HEK293T (cell line): Measurements from ENCODE around the gene FARP1.

Experiments used
- CTCF ChIA-PET: fragments of 350-600 bp; formaldehyde crosslinking; extraction: SDS; loops from one replicate; lab custom pipeline; 2021; ENCODE audit warnings: antibody characterized with exemption, inconsistent platforms; lab: Yijun Ruan, JAX
- POLR2A ChIA-PET: fragments of 350-600 bp; formaldehyde crosslinking; extraction: SDS; loops from one replicate; lab custom pipeline; 2020; ENCODE audit warnings: antibody characterized with exemption, inconsistent platforms; lab: Yijun Ruan, JAX
- DNase-seq: peaks from one replicate; pipeline ENCODE4 v3.0.0; 2012; ENCODE audit warnings: mixed read lengths; ENCODE audit errors: extremely low spot score
- ARNT ChIP-seq: fragments of 450-650 bp; IDR thresholded peaks from 2 replicates; pipeline ENCODE4 v1.6.1; 2017; ENCODE audit warnings: mild to moderate bottlenecking
- BHLHE40 ChIP-seq: fragments of 450-650 bp; IDR thresholded peaks from 2 replicates; pipeline ENCODE4 v1.6.1; 2016; ENCODE audit warnings: mild to moderate bottlenecking, moderate library complexity, borderline replicate concordance
- CTBP1 ChIP-seq: fragments of 450-650 bp; IDR thresholded peaks from 2 replicates; pipeline ENCODE4 v1.6.1; 2016; ENCODE audit warnings: borderline replicate concordance
- ELF4 ChIP-seq: fragments of 450-650 bp; IDR thresholded peaks from 2 replicates; pipeline ENCODE4 v1.6.1; 2017; ENCODE audit warnings: antibody characterized with exemption
- FOXA1 ChIP-seq: fragments of 450-650 bp; IDR thresholded peaks from 2 replicates; pipeline ENCODE4 v1.6.1; 2016; ENCODE audit warnings: mild to moderate bottlenecking
- FOXK2 ChIP-seq: fragments of 450-650 bp; IDR thresholded peaks from 2 replicates; pipeline ENCODE4 v1.6.1; 2016; ENCODE audit warnings: mild to moderate bottlenecking
- FOXM1 ChIP-seq: fragments of 450-650 bp; IDR thresholded peaks from 2 replicates; pipeline ENCODE4 v1.6.1; 2017; ENCODE audit warnings: mild to moderate bottlenecking, borderline replicate concordance
- HDGF ChIP-seq: fragments of 450-650 bp; IDR thresholded peaks from 2 replicates; pipeline ENCODE4 v1.6.1; 2017; ENCODE audit warnings: antibody characterized with exemption, borderline replicate concordance
- L3MBTL2 ChIP-seq: fragments of 450-650 bp; conservative IDR thresholded peaks from 2 replicates; pipeline ENCODE4 v1.6.1; 2016; ENCODE audit warnings: mild to moderate bottlenecking
- LEF1 ChIP-seq: fragments of 450-650 bp; IDR thresholded peaks from 2 replicates; pipeline ENCODE4 v1.6.1; 2017; ENCODE audit warnings: mild to moderate bottlenecking, borderline replicate concordance
- NFRKB ChIP-seq: fragments of 450-650 bp; IDR thresholded peaks from 2 replicates; pipeline ENCODE4 v1.6.1; 2016; ENCODE audit warnings: mild to moderate bottlenecking, moderate library complexity
- PKNOX1 ChIP-seq: fragments of 450-650 bp; IDR thresholded peaks from 2 replicates; pipeline ENCODE4 v1.6.1; 2016
- SP1 ChIP-seq: fragments of 450-650 bp; IDR thresholded peaks from 2 replicates; pipeline ENCODE4 v1.6.1; 2017
- SUZ12 ChIP-seq: fragments of 450-650 bp; IDR thresholded peaks from 2 replicates; pipeline ENCODE4 v1.6.1; 2016; ENCODE audit warnings: mild to moderate bottlenecking
- TARDBP ChIP-seq: fragments of 450-650 bp; IDR thresholded peaks from 2 replicates; pipeline ENCODE4 v1.6.1; 2016
- ZNF384 ChIP-seq: fragments of 450-650 bp; IDR thresholded peaks from 2 replicates; pipeline ENCODE4 v1.6.1; 2016

The FARP1 gene

DNA sequence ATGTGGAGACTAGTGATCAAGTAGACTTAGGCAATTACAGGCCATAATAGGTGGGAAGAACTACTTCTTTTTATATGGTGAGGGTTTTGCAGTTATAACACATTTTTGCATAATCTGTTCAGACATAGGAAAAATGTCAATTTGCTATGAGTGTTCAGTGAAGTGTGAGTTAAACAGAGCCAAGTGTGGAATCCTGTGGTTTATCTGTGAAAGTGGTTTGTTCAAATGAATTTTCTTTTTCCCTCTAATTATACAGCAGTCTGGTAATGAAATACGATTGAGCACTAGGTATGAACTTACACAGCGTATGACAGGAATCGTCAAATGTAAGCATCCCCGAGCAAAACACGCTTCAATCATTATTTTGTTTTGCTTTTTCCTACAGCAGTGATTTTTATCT lies 255.7 kb downstream of the FARP1 start:
- TF ChIP-seq TARDBP = no peak
- no peak for TF ChIP-seq FOXM1
- no peak for TF ChIP-seq ZNF384
- TF ChIP-seq ARNT = no peak
- no peak for TF ChIP-seq PKNOX1
- no peak for TF ChIP-seq L3MBTL2
- TF ChIP-seq FOXK2 = no peak
- no peak for TF ChIP-seq SP1
- no peak for TF ChIP-seq NFRKB
- no peak for TF ChIP-seq HDGF
- TF ChIP-seq FOXA1 = no peak
- TF ChIP-seq BHLHE40 = no peak
- TF ChIP-seq CTBP1 = no peak
- no peak for TF ChIP-seq ELF4
- no peak for TF ChIP-seq SUZ12
- CTCF ChIA-PET = no interaction called here
- POLR2A ChIA-PET = no interaction called here
- DNase-seq = no peak

- CTCF ChIA-PET = no interaction called here
- DNase-seq = no peak
Measured at GRCh38 chr13:98399756-98400155, 256.9 kb downstream of the FARP1 start.

DNA sequence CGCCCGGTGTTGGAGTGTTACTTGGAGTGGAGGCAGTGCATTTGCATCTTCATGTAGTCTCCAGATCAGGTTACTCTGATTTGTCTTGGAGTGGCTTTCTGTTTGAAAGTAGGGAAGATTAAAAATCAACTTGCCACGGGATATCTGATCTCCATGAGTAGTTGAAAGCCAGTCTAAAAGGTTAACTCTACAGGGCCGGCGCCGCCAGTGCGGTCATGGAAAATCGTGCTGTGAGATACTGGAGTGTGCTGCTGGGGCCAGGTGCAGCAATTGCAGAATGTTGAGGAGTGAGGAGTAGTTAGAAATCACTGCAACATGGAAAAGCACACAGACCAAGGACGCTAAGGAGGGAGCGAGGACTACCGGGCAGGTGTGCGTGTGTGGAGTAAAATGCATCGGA lies 259.0 kb downstream of the FARP1 start:
- CTCF ChIA-PET = no interaction called here
- POLR2A ChIA-PET = no interaction called here
- DNase-seq = no peak
- TF ChIP-seq BHLHE40 (no peak), SUZ12 (no peak), FOXK2 (no peak), TARDBP (no peak), PKNOX1 (no peak), FOXA1 (no peak), ARNT (no peak), ELF4 (no peak), LEF1 (no peak), L3MBTL2 (no peak), FOXM1 (no peak), NFRKB (no peak), HDGF (no peak), CTBP1 (no peak), SP1 (no peak), ZNF384 (no peak)

More at GRCh38 chr13:98399756-98400155, 256.9 kb downstream of the FARP1 start:
- POLR2A ChIA-PET = no interaction called here
- TF ChIP-seq BHLHE40 = no peak
- no peak for TF ChIP-seq LEF1
- no peak for TF ChIP-seq FOXA1
- no peak for TF ChIP-seq L3MBTL2
- TF ChIP-seq FOXM1 = no peak
- TF ChIP-seq PKNOX1 = no peak
- no peak for TF ChIP-seq FOXK2
- no peak for TF ChIP-seq SP1
- no peak for TF ChIP-seq ZNF384

- DNase-seq = no peak
- TF ChIP-seq ELF4 = no peak
- TF ChIP-seq SP1 = no peak
- no peak for TF ChIP-seq FOXM1
- no peak for TF ChIP-seq BHLHE40
- no peak for TF ChIP-seq ARNT
- TF ChIP-seq HDGF = no peak
- TF ChIP-seq FOXK2 = no peak
- TF ChIP-seq CTBP1 = no peak
- no peak for TF ChIP-seq L3MBTL2
- TF ChIP-seq TARDBP = no peak
- no peak for TF ChIP-seq NFRKB
- TF ChIP-seq FOXA1 = no peak
- TF ChIP-seq SUZ12 = no peak
- TF ChIP-seq PKNOX1 = no peak
- TF ChIP-seq ZNF384 = no peak
- no peak for TF ChIP-seq LEF1
- CTCF ChIA-PET = no interaction called here
- POLR2A ChIA-PET = no interaction called here
Measured at GRCh38 chr13:98403076-98403475, 260.2 kb downstream of the FARP1 start.

- CTCF ChIA-PET = interaction anchor here (0.5 to 1.7 kb wide), 6 partner anchors 17 to 371 kb away, joined by 3 to 7 read pairs (median 4); no protein-coding TSS in a partner anchor
- POLR2A ChIA-PET = no interaction called here
- no peak for TF ChIP-seq CTBP1
- peak; percentile 36 for TF ChIP-seq PKNOX1
- peak; percentile 47 for DNase-seq
Measured at GRCh38 chr13:98405107-98405571, 262.2 kb downstream of the FARP1 start.
